ENCODE data around the gene NMNAT2.

The NMNAT2 gene

DNA sequence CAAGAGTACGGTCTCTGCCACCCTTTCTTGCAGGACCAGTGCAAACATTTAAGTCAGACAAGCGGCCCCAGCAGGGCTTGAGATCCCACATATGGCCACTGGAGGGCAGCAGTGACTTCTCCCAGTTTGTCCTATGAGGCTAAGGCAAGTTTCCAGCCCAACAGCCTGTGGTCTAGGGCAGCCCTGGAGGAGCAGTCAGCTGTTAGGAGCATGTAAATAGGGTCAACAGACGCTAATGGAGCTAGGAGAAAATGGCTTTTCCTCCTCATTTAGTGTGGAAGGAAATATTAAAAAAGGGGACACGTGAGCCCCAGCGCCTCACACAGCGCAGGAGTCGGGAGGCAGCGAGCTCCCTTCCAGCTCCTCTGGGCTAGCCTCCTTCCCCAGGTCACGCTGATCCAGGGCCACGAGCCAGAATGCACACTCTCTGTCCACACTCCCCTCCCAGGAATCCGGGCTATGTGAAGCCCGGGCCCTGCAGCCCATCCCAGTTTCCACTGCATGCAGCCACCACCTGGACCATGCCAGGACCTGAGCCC is 136.6 kb downstream of the NMNAT2 start:
- DNase-seq (ENCODE audit: extremely low read depth, low read depth), result peak; percentile 87
- TF ChIP-seq, protein P1, sequence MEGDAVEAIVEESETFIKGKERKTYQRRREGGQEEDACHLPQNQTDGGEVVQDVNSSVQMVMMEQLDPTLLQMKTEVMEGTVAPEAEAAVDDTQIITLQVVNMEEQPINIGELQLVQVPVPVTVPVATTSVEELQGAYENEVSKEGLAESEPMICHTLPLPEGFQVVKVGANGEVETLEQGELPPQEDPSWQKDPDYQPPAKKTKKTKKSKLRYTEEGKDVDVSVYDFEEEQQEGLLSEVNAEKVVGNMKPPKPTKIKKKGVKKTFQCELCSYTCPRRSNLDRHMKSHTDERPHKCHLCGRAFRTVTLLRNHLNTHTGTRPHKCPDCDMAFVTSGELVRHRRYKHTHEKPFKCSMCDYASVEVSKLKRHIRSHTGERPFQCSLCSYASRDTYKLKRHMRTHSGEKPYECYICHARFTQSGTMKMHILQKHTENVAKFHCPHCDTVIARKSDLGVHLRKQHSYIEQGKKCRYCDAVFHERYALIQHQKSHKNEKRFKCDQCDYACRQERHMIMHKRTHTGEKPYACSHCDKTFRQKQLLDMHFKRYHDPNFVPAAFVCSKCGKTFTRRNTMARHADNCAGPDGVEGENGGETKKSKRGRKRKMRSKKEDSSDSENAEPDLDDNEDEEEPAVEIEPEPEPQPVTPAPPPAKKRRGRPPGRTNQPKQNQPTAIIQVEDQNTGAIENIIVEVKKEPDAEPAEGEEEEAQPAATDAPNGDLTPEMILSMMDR (IDR thresholded peaks at IDR 0.05; ENCODE audit: low read depth, low read length), result peak; percentile 81

DNA sequence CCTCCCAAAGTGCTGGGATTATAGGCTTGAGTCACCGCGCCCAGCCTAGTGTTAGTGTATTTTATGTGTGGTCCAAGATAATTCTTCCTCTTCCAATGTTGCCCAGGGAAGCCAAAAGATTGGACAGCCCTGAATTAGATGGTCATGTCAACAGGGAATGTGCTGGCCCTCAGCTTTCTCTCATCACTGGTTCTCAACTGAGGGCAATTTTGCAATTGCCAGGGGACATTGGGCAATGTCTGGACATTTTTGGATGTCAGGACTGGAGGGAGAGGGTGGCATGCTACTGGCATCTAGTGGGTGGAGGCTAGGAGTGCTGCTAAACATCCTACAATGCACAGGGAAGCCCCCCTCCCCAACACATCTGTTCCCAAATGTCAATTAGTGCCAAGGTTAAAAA is 137.1 kb downstream of the NMNAT2 start:
- DNase-seq (ENCODE audit: extremely low read depth, low read depth), result no peak
- TF ChIP-seq, protein P1 (IDR thresholded peaks at IDR 0.05; ENCODE audit: low read depth, low read length), result no peak

DNA sequence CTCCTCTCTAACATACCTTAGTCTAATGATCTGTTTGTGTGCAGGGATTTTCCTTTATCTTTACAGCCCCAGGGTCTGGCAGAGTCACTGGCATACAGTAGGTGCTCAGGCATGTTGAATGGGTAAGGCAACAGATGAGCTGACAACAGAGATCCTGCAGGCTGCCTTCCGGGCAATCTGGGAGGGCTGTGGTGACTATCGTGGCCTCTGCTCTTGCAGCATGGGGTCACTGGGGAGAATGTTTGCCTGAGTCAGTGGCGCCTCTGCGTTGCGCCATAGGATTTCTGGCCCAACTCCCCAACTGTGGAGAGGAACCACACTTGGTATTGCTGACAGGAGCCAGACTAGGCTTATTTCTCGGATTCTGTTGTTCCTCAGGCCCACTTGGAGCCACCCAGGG is 138.3 kb downstream of the NMNAT2 start:
- peak; percentile 79 for DNase-seq (ENCODE audit: extremely low read depth, low read depth)

DNA sequence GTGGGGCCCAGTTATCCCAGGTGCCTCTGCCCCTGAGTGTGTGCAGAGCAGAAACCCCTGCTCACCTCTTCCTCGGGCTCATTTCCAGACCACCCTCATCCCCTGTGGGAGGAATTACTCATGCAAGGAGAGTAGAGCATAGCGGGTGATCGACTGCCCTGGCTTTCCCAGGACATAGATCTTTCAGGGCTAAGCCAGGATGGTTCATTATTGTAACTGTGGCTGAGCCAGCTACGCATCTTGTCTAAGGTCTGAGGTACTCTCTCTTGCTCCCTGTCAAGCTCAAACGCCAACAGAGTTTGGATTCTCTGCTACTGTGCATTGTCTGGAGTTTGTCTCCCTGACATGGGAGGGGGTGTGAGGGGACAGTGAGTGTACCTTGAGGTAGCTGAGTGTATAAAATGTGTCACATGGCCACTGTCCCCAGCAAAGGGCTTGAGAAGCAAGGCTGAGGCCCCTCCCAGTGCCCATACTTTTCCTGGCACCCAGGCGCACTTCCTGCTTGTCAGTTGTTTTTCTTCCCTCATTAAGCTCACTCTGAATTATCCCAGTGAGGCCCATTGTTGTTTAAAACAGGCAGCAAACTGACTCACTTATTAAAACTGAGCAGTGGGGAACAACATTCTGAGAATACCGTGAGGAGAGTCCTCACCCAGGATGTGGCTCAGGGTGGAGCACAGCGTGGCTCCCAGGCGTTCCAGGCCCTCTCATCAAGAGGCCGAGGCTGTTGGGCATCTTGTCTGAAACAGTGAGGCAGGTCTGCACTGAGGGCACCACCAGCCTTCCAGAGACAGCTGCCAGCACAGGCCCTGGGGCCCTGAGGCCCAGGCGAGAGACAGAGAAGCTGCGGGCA is 139.2 kb downstream of the NMNAT2 start:
- TF ChIP-seq, protein P1 (IDR thresholded peaks at IDR 0.05; ENCODE audit: low read depth, low read length), result no peak
- DNase-seq (ENCODE audit: extremely low read depth, low read depth), result no peak

More for the DNA sequence above, 138.3 kb downstream of the NMNAT2 start:
- TF ChIP-seq, protein P1 (IDR thresholded peaks at IDR 0.05; ENCODE audit: low read depth, low read length), result no peak

DNA sequence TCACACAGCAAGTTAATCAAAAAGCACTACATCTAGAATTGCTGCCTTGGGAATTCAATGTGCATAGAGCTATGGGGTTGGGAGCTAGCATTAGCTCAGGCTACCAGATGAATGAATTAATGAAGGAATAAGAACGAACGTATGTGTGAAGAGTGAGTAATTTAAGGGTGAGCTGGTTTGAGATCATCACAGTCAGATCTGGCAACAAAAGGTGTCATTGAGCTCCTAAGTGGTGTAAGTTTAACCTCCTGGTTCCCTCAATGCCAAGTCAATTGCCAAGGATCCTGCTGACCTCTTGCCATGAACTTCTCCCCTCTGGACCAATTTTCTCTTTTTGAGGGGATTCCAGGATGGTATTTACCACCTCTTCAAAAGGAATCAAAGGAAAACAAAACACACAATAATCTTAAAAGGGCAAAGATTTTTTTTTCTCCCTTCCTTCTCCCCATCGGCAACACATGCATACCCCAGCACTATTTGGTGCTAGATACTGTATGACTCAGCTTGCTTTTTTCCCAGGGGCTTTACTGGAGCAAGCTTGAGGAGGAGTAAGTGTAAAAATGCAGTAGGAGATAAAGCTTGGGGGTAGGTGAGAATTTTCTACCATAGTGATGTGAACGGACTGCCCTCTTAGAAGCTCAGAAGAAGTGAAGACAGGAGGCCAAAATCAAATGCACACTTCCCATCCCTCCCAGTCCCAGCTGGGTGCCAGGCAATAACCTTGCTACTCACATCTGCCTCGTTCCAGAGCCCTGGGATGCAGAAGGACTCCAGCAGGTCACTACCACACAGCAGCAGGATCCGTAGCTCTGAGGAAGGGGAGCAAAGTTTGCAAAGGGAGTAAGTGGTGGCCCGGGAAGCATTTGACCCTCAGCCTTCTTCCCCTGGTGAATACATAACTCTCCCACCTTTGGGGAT is 140.1 kb downstream of the NMNAT2 start:
- DNase-seq (ENCODE audit: extremely low read depth, low read depth), result no peak
- TF ChIP-seq, protein P1 (IDR thresholded peaks at IDR 0.05; ENCODE audit: low read depth, low read length), result no peak

DNA sequence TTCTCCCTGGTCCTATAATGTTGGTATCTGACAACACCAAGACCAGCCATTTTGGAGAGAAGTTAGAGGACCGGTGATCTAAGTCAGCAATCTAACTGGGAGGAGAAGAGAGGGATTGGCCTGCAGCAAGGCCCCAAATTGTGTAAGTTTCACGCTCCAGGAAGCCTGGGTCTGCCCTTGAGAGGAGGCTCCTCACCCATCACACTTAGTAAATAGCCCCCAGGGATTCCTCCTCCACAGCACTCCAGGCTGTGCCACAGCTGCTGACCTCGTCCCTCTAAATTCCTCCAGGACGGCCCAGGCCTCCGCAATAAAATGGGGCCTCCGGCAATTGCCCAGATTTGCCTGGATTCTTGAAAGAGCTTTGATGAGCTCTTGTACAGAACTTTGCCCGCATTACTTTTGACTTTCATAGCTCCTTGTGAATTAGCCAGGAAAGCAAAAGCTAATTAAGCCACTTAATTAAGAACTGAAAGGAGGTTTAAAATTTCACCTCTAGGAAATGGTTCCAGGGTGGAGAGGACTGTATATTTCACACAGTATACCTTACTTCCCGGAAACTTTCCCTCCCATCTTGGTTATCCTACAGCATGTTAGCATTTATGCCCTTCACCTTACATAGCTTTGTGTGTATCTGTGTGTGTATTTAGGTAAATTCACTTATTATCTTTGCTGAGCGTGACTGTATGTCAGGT is 141.6 kb downstream of the NMNAT2 start:
- no peak for DNase-seq (ENCODE audit: extremely low read depth, low read depth)
- TF ChIP-seq, protein P1 (IDR thresholded peaks at IDR 0.05; ENCODE audit: low read depth, low read length), result no peak

Data from AG09319 (cell line).